GM20000 (cell line): ENCODE measurements around the gene KRT5.
"Not testable (repeated sequence)": the region's sequence is repeated elsewhere in the genome, so short reads cannot be mapped to it uniquely, and the experiment has no call there.

Experiments
- DNase-seq: peaks from one replicate; pipeline ENCODE4 v3.0.0; 2012; ENCODE audit warnings: low spot score
- CTCF ChIP-seq: IDR thresholded peaks from 2 replicates; pipeline ENCODE4 v1.5.1; 2012; ENCODE audit warnings: mild to moderate bottlenecking, control low read depth; ENCODE audit errors: extremely low read depth, missing control alignments

The KRT5 gene

GRCh38 chr12:52498946-52499345, 21.2 kb downstream of the KRT5 start:
- DNase-seq, result no peak
- TF ChIP-seq CTCF, result no peak

- no peak for DNase-seq
- TF ChIP-seq CTCF, result no peak
Observed at GRCh38 chr12:52497975-52498374, 22.2 kb downstream of the KRT5 start.

GRCh38 chr12:52496590-52497071, 23.6 kb downstream of the KRT5 start:
- no peak for TF ChIP-seq CTCF
- no peak for DNase-seq

GRCh38 chr12:52496054-52496453, 24.1 kb downstream of the KRT5 start:
- no peak for TF ChIP-seq CTCF
- DNase-seq, result no peak

GRCh38 chr12:52495389-52495788, 24.8 kb downstream of the KRT5 start:
- no peak for TF ChIP-seq CTCF
- DNase-seq, result no peak

GRCh38 chr12:52494518-52494917, 25.7 kb downstream of the KRT5 start:
- no peak for TF ChIP-seq CTCF
- no peak for DNase-seq

- no peak for TF ChIP-seq CTCF
- no peak for DNase-seq
Observed at GRCh38 chr12:52494100-52494499, 26.1 kb downstream of the KRT5 start.

- DNase-seq, result no peak
- TF ChIP-seq CTCF, result no peak
Observed at GRCh38 chr12:52493172-52493571, 27.0 kb downstream of the KRT5 start, which contains the start of gene KRT6A. TSS of gene KRT6A (minus strand) at chr12:52493257. CDS start at chr12:52493188, 69 bp downstream.

GRCh38 chr12:52492405-52492804, 27.8 kb downstream of the KRT5 start:
- DNase-seq, result not testable (repeated sequence)

GRCh38 chr12:52491495-52491894, 28.7 kb downstream of the KRT5 start:
- DNase-seq, result not testable (repeated sequence)
